ENCODE measurements around the gene BRK1.

BRK1 gene

DNA sequence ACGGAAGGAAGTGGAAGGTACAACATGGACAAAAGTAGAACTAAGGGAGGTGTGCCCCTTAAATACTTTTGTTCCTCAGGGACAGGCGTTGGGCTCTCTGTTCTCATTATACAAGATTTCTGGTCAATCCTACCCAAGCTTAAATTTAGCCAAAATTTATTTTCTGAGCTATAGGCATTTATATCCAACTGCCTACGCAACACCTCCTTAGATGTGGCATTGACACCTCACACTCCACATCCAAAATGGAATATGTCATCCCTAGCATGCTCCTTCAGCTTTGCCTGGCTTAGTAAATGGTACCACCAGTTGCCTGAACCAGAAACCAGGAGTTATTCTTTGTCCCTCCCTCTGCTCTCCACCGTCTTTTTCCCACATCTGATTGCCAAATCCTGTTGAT, 33.6 kb upstream of the BRK1 start:
- no peak for ATAC-seq

DNA sequence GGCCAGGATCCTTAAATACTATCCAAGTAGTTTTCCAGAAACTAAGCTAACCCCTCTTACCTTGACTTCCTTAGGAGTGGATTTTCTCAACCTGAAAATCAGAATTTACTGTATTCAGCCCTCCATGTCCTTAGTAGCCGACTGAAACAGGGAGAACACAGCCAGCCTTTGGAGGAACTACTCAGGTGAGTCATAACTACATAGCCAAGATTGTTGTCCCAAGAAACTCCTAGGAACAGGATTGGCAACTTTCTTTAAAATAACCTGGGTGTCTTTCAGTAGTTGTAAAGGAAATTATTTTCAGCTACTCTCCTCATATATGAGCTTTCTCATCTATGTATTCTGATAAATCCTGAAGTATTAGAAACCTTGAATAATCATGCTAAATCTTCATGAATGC, 29.7 kb upstream of the BRK1 start:
- no peak for ATAC-seq
- TF ChIP-seq GLIS3 (CRISPR knock-in tag; IDR thresholded peaks at IDR 0.05) = no peak
- no peak for TF ChIP-seq ZNF70 (CRISPR knock-in tag; IDR thresholded peaks at IDR 0.05)
- TF ChIP-seq PPARA (CRISPR knock-in tag; IDR thresholded peaks at IDR 0.05; ENCODE audit: borderline replicate concordance) = no peak
- TF ChIP-seq ESRRG (CRISPR knock-in tag; IDR thresholded peaks at IDR 0.05) = no peak
- no peak for TF ChIP-seq ISL1 (CRISPR knock-in tag; IDR thresholded peaks at IDR 0.05)
- no peak for TF ChIP-seq ZC3H10 (CRISPR knock-in tag; IDR thresholded peaks at IDR 0.05)
- no peak for TF ChIP-seq RARB (CRISPR knock-in tag; IDR thresholded peaks at IDR 0.05)
- TF ChIP-seq, protein P1, sequence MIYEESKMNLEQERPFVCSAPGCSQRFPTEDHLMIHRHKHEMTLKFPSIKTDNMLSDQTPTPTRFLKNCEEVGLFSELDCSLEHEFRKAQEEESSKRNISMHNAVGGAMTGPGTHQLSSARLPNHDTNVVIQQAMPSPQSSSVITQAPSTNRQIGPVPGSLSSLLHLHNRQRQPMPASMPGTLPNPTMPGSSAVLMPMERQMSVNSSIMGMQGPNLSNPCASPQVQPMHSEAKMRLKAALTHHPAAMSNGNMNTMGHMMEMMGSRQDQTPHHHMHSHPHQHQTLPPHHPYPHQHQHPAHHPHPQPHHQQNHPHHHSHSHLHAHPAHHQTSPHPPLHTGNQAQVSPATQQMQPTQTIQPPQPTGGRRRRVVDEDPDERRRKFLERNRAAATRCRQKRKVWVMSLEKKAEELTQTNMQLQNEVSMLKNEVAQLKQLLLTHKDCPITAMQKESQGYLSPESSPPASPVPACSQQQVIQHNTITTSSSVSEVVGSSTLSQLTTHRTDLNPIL (CRISPR knock-in tag; IDR thresholded peaks at IDR 0.05; ENCODE audit: low read depth) = no peak

More for the DNA sequence above, 33.6 kb upstream of the BRK1 start:
- TF ChIP-seq, protein P1 (CRISPR knock-in tag; IDR thresholded peaks at IDR 0.05; ENCODE audit: low read depth) = no peak
- TF ChIP-seq, protein P2, sequence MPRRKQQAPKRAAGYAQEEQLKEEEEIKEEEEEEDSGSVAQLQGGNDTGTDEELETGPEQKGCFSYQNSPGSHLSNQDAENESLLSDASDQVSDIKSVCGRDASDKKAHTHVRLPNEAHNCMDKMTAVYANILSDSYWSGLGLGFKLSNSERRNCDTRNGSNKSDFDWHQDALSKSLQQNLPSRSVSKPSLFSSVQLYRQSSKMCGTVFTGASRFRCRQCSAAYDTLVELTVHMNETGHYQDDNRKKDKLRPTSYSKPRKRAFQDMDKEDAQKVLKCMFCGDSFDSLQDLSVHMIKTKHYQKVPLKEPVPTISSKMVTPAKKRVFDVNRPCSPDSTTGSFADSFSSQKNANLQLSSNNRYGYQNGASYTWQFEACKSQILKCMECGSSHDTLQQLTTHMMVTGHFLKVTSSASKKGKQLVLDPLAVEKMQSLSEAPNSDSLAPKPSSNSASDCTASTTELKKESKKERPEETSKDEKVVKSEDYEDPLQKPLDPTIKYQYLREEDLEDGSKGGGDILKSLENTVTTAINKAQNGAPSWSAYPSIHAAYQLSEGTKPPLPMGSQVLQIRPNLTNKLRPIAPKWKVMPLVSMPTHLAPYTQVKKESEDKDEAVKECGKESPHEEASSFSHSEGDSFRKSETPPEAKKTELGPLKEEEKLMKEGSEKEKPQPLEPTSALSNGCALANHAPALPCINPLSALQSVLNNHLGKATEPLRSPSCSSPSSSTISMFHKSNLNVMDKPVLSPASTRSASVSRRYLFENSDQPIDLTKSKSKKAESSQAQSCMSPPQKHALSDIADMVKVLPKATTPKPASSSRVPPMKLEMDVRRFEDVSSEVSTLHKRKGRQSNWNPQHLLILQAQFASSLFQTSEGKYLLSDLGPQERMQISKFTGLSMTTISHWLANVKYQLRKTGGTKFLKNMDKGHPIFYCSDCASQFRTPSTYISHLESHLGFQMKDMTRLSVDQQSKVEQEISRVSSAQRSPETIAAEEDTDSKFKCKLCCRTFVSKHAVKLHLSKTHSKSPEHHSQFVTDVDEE (CRISPR knock-in tag; IDR thresholded peaks at IDR 0.05) = no peak
- TF ChIP-seq ZC3H10 (CRISPR knock-in tag; IDR thresholded peaks at IDR 0.05) (no peak), ZFP3 (CRISPR knock-in tag; IDR thresholded peaks at IDR 0.05) (no peak), SNAI2 (CRISPR knock-in tag; IDR thresholded peaks at IDR 0.05) (no peak), OSR1 (CRISPR knock-in tag; IDR thresholded peaks at IDR 0.05) (no peak), PPARA (CRISPR knock-in tag; IDR thresholded peaks at IDR 0.05; ENCODE audit: borderline replicate concordance) (no peak), ARNTL (CRISPR knock-in tag; IDR thresholded peaks at IDR 0.05; ENCODE audit: borderline replicate concordance, low read depth) (no peak), ISL1 (CRISPR knock-in tag; IDR thresholded peaks at IDR 0.05) (no peak)
- TF ChIP-seq, protein P3, sequence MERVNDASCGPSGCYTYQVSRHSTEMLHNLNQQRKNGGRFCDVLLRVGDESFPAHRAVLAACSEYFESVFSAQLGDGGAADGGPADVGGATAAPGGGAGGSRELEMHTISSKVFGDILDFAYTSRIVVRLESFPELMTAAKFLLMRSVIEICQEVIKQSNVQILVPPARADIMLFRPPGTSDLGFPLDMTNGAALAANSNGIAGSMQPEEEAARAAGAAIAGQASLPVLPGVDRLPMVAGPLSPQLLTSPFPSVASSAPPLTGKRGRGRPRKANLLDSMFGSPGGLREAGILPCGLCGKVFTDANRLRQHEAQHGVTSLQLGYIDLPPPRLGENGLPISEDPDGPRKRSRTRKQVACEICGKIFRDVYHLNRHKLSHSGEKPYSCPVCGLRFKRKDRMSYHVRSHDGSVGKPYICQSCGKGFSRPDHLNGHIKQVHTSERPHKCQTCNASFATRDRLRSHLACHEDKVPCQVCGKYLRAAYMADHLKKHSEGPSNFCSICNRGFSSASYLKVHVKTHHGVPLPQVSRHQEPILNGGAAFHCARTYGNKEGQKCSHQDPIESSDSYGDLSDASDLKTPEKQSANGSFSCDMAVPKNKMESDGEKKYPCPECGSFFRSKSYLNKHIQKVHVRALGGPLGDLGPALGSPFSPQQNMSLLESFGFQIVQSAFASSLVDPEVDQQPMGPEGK (CRISPR knock-in tag; IDR thresholded peaks at IDR 0.05; ENCODE audit: borderline replicate concordance) = no peak

DNA sequence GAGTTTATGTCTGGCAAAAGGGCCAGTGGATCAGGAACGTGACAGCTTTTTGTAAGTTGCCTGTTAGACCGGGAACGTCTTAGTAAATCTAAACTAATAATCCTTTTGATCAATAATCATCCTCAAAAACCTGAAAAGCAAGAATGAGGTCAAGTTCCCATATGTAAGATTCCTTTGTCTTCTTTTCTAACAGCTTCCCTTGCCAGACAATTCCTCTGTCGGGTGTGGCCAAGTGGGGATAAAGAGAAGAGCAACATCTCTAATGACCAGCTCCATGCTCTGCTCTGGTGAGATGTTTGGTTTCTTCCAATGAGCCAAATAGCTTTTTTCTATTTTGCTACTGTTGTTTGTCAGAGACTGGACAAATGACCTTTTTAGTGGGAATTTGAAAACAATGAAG, 27.2 kb upstream of the BRK1 start:
- no peak for ATAC-seq
- TF ChIP-seq CSDC2 (CRISPR knock-in tag; IDR thresholded peaks at IDR 0.05) = no peak
- no peak for TF ChIP-seq ZNF8 (CRISPR knock-in tag; IDR thresholded peaks at IDR 0.05)
- no peak for TF ChIP-seq RARB (CRISPR knock-in tag; IDR thresholded peaks at IDR 0.05)
- no peak for TF ChIP-seq ZC3H10 (CRISPR knock-in tag; IDR thresholded peaks at IDR 0.05)
- TF ChIP-seq, protein P2 (CRISPR knock-in tag; IDR thresholded peaks at IDR 0.05) = no peak
- no peak for TF ChIP-seq ZFP30 (CRISPR knock-in tag; IDR thresholded peaks at IDR 0.05)
- no peak for TF ChIP-seq SNAI2 (CRISPR knock-in tag; IDR thresholded peaks at IDR 0.05)
- TF ChIP-seq PPARA (CRISPR knock-in tag; IDR thresholded peaks at IDR 0.05; ENCODE audit: borderline replicate concordance) = no peak
- TF ChIP-seq, protein P4, sequence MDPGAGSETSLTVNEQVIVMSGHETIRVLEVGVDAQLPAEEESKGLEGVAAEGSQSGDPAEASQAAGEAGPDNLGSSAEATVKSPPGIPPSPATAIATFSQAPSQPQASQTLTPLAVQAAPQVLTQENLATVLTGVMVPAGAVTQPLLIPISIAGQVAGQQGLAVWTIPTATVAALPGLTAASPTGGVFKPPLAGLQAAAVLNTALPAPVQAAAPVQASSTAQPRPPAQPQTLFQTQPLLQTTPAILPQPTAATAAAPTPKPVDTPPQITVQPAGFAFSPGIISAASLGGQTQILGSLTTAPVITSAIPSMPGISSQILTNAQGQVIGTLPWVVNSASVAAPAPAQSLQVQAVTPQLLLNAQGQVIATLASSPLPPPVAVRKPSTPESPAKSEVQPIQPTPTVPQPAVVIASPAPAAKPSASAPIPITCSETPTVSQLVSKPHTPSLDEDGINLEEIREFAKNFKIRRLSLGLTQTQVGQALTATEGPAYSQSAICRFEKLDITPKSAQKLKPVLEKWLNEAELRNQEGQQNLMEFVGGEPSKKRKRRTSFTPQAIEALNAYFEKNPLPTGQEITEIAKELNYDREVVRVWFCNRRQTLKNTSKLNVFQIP (CRISPR knock-in tag; IDR thresholded peaks at IDR 0.05; ENCODE audit: borderline replicate concordance, low read depth) = no peak
- TF ChIP-seq, protein P1 (CRISPR knock-in tag; IDR thresholded peaks at IDR 0.05; ENCODE audit: low read depth) = no peak
- TF ChIP-seq ISL1 (CRISPR knock-in tag; IDR thresholded peaks at IDR 0.05) = no peak
- no peak for TF ChIP-seq ZFP3 (CRISPR knock-in tag; IDR thresholded peaks at IDR 0.05)
- TF ChIP-seq ZNF70 (CRISPR knock-in tag; IDR thresholded peaks at IDR 0.05) = no peak
- TF ChIP-seq, protein P5, sequence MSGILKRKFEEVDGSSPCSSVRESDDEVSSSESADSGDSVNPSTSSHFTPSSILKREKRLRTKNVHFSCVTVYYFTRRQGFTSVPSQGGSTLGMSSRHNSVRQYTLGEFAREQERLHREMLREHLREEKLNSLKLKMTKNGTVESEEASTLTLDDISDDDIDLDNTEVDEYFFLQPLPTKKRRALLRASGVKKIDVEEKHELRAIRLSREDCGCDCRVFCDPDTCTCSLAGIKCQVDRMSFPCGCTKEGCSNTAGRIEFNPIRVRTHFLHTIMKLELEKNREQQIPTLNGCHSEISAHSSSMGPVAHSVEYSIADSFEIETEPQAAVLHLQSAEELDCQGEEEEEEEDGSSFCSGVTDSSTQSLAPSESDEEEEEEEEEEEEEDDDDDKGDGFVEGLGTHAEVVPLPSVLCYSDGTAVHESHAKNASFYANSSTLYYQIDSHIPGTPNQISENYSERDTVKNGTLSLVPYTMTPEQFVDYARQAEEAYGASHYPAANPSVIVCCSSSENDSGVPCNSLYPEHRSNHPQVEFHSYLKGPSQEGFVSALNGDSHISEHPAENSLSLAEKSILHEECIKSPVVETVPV (CRISPR knock-in tag; IDR thresholded peaks at IDR 0.05) = no peak
- TF ChIP-seq, protein P3 (CRISPR knock-in tag; IDR thresholded peaks at IDR 0.05; ENCODE audit: borderline replicate concordance) = no peak

Measured in SK-N-SH treated with all-trans-retinoic acid at 6 μM for 48 hours (cell line).